Osteoblast (primary cell): ENCODE results near the gene RPL5. TPM values are rescaled to one million over a fixed set of nuclear protein-coding genes. Genes with fewer than 3 reads are reported as not detected.
"Not testable (repeated sequence)": the region's sequence is repeated elsewhere in the genome, so short reads cannot be mapped to it uniquely, and the experiment has no call there.

Experiments
- DNase-seq: peaks from one replicate; pipeline ENCODE4 v3.0.0; 2011; ENCODE audit warnings: low spot score, mixed read lengths; ENCODE audit not compliant: insufficient read length; ENCODE audit errors: missing footprints
- H2AFZ ChIP-seq: 2 replicates; pipeline ENCODE4 v1.6.0; 2011; ENCODE audit warnings: mild to moderate bottlenecking, low read length
- H3K27ac ChIP-seq: 2 replicates; pipeline ENCODE4 v1.5.1; 2011; ENCODE audit warnings: mild to moderate bottlenecking, low read depth, low read length, moderate library complexity
- H3K27me3 ChIP-seq: 2 replicates; pipeline ENCODE4 v1.6.0; 2012; ENCODE audit warnings: mild to moderate bottlenecking, control low read depth, inconsistent platforms, low read length, moderate library complexity; ENCODE audit not compliant: insufficient read depth
- H3K36me3 ChIP-seq: 2 replicates; pipeline ENCODE4 v1.5.1; 2011; ENCODE audit warnings: mild to moderate bottlenecking, low read length, control low read depth, moderate library complexity; ENCODE audit not compliant: insufficient read depth
- H3K4me1 ChIP-seq: 2 replicates; pipeline ENCODE4 v1.5.1; 2011; ENCODE audit warnings: mild to moderate bottlenecking, low read length, control low read depth, moderate library complexity; ENCODE audit not compliant: insufficient read depth
- H3K4me2 ChIP-seq: 2 replicates; pipeline ENCODE4 v1.6.0; 2011; ENCODE audit warnings: mild to moderate bottlenecking, low read length; ENCODE audit not compliant: insufficient read depth
- H3K4me3 ChIP-seq: fragments of 200-600 bp; sonication (generic); 3 replicates; pipeline ENCODE4 v1.5.1; 2012; ENCODE audit warnings: mild to moderate bottlenecking, low read length, inconsistent platforms; ENCODE audit not compliant: insufficient read depth
- H3K79me2 ChIP-seq: 2 replicates; pipeline ENCODE4 v1.6.0; 2012; ENCODE audit warnings: mild to moderate bottlenecking, low read length, control low read depth, inconsistent platforms; ENCODE audit not compliant: insufficient read depth
- H3K9me3 ChIP-seq: 2 replicates; pipeline ENCODE4 v1.5.1; 2011; ENCODE audit warnings: low read depth, low read length, control low read depth
- H4K20me1 ChIP-seq: 2 replicates; pipeline ENCODE4 v1.6.0; 2012; ENCODE audit warnings: mild to moderate bottlenecking, low read length, control low read depth; ENCODE audit not compliant: insufficient read depth
- total RNA-seq: library from RNA; depleted of rRNA; stranded (reverse); fragments of >200 nt; gene quantifications from 2 replicates; pipeline ENCODE4 v1.2.3, GENCODE V29; 2012
- TF ChIP-seq, protein P1 (sequence below): IDR thresholded peaks from 2 replicates; pipeline ENCODE4 v1.5.1; 2011; ENCODE audit warnings: mild to moderate bottlenecking, low read depth, low read length, moderate library complexity; ENCODE audit errors: extremely low read depth

Gene RPL5
- 827 and 962 TPM in 2 replicates for total RNA-seq

- TF ChIP-seq, protein P1, sequence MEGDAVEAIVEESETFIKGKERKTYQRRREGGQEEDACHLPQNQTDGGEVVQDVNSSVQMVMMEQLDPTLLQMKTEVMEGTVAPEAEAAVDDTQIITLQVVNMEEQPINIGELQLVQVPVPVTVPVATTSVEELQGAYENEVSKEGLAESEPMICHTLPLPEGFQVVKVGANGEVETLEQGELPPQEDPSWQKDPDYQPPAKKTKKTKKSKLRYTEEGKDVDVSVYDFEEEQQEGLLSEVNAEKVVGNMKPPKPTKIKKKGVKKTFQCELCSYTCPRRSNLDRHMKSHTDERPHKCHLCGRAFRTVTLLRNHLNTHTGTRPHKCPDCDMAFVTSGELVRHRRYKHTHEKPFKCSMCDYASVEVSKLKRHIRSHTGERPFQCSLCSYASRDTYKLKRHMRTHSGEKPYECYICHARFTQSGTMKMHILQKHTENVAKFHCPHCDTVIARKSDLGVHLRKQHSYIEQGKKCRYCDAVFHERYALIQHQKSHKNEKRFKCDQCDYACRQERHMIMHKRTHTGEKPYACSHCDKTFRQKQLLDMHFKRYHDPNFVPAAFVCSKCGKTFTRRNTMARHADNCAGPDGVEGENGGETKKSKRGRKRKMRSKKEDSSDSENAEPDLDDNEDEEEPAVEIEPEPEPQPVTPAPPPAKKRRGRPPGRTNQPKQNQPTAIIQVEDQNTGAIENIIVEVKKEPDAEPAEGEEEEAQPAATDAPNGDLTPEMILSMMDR = peak; percentile 98
- no peaks in the 10 kb centered on the region for H3K9me3 ChIP-seq
- H3K79me2 ChIP-seq = peaks cover 51% of the 10 kb centered on the region
- peak within 1 kb of the TSS; percentile 93 for H3K4me3 ChIP-seq
- H2AFZ ChIP-seq = peak within 1 kb of the TSS; percentile 92
- no peaks in the 10 kb centered on the region for H3K27me3 ChIP-seq
- DNase-seq = peak; percentile 97
- peak within 1 kb of the TSS; percentile 82 for H3K4me2 ChIP-seq
- peaks cover 41% of the 10 kb centered on the region for H3K4me1 ChIP-seq
- H3K27ac ChIP-seq = peak within 1 kb of the TSS; percentile 94
- H4K20me1 ChIP-seq = peaks cover 50% of the 10 kb centered on the region
- peaks cover 39% of the 10 kb centered on the region for H3K36me3 ChIP-seq
Observed at GRCh38 chr1:92831762-92832536, at the start of gene RPL5. TSS of gene RPL5 (plus strand) at chr1:92832040. CDS start at chr1:92832115, 75 bp downstream.

GRCh38 chr1:92783550-92783949 lies 48.3 kb upstream of the RPL5 start:
- not testable (repeated sequence) for H2AFZ ChIP-seq, DNase-seq, H3K4me1 ChIP-seq, H3K9me3 ChIP-seq, H3K27me3 ChIP-seq, H3K36me3 ChIP-seq
- H3K27ac ChIP-seq = peak overlapping the region; percentile 95
- peak overlapping the region; percentile 99 for H3K4me2 ChIP-seq
- peaks cover 50% of the 10 kb centered on the region for H3K79me2 ChIP-seq
- H4K20me1 ChIP-seq = peaks cover 32% of the 10 kb centered on the region
- peak overlapping the region; percentile 99 for H3K4me3 ChIP-seq

GRCh38 chr1:92784021-92784638 lies 47.7 kb upstream of the RPL5 start:
- Histone ChIP-seq H3K79me2 (peaks cover 44% of the 10 kb centered on the region), H3K4me3 (peak overlapping the region; percentile 99), H4K20me1 (peaks cover 26% of the 10 kb centered on the region), H2AFZ (peak overlapping the region; percentile 97), H3K36me3 (no peaks in the 10 kb centered on the region), H3K27ac (peak overlapping the region; percentile 95), H3K9me3 (no peaks in the 10 kb centered on the region), H3K27me3 (peaks cover 6% of the 10 kb centered on the region), H3K4me1 (peaks cover 3% of the 10 kb centered on the region), H3K4me2 (peak overlapping the region; percentile 99)
- TF ChIP-seq, protein P1 = no peak
- DNase-seq = peak; percentile 88

DNA sequence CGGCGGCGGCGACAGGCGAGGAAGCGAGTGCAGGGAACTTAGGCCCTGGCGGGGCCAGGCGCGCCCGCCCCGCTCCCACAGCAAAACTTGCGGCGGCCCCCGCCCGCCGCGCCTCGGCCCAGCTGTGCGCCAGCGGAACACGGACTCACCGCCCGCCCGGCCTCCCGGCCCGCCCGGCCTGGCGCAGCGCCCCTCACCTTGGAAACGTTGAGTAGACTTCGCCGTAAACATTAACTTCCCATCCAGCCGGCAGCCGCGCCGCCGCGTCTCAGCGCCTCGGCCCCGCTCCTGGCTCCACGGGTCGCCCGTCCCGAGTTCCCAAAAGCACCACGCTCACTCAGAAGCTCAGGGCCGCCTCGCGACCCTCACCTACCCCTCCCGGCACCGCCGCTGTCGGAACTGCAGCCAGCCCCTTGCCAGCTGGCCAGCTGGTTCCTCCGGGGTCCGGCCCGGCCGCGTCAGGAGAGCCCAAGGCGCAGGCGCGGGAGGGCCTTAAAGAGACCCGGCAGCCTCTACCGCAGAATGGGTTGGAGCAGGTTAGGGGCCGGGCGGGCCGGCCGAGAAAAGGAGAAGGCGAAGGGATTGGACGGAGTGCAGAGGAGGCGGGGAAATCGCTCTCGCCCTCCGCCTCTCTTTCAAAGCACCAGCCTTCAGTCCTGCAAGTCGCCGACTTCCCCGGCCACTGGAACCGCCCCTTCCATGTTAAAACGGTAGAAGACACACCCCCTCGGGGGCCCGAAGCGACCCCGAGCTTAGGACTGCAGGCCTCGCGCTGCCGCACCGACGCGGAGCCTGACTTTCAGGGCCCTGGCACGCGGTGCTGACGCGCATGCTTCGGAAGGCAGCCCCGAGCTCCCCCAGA lies 47.0 kb upstream of the RPL5 start, which contains the start of gene EVI5:
EVI5 (minus strand) TSS at position 470 of the 862 bp plus-strand sequence. CDS start 48,562 bp downstream, outside the sequence.
- Histone ChIP-seq H4K20me1 (peaks cover 21% of the 10 kb centered on the region), H3K79me2 (peaks cover 36% of the 10 kb centered on the region), H3K27ac (peak within 1 kb of the TSS; percentile 95), H3K9me3 (no peaks in the 10 kb centered on the region), H2AFZ (peak within 1 kb of the TSS; percentile 97), H3K4me1 (peaks cover 3% of the 10 kb centered on the region), H3K4me2 (peak within 1 kb of the TSS; percentile 99), H3K4me3 (peak within 1 kb of the TSS; percentile 99), H3K36me3 (no peaks in the 10 kb centered on the region), H3K27me3 (peaks cover 6% of the 10 kb centered on the region)
- DNase-seq = peak; percentile 97
- TF ChIP-seq, protein P1 = no peak
